Thyroid gland (tissue), 4 donors: ENCODE results near the gene AQP2. TPM values are rescaled to one million over a fixed set of nuclear protein-coding genes. Genes with fewer than 3 reads are reported as not detected.

ENCODE experiments used
- DNase-seq, 2 donors: peaks; one replicate each; pipeline ENCODE4 v3.0.0-alpha.2; 2019
- H3K27ac ChIP-seq, 3 donors: fragments of 200-600 bp; sonication (generic); 1 replicate in 2 of 3; 2 replicates in 1 of 3; pipeline ENCODE4 v1.5.1; 2016 to 2019; ENCODE audit warnings: mild to moderate bottlenecking in 1 of 3, moderate library complexity in 1 of 3
- H3K27me3 ChIP-seq: fragments of 200-600 bp; sonication (generic); one replicate; pipeline ENCODE4 v1.5.1; 2019
- H3K36me3 ChIP-seq, 2 donors: fragments of 200-600 bp; sonication (generic); one replicate each; pipeline ENCODE4 v1.5.1; 2016 to 2019
- H3K4me1 ChIP-seq, 2 donors: fragments of 200-600 bp; sonication (generic); one replicate each; pipeline ENCODE4 v1.5.1; 2017 to 2019
- H3K4me3 ChIP-seq, 3 donors: fragments of 200-600 bp; sonication (generic); replicated peaks in 1 of 3; 1 replicate in 2 of 3; 2 replicates in 1 of 3; pipeline ENCODE4 v1.5.1; 2016; ENCODE audit warnings: mild to moderate bottlenecking in 1 of 3
- H3K9me3 ChIP-seq: fragments of 200-600 bp; sonication (generic); one replicate; pipeline ENCODE4 v1.5.1; 2017
- POLR2A ChIP-seq, 2 donors: fragments of 450-650 bp; IDR thresholded peaks; one replicate each; pipeline ENCODE4 v1.6.1; 2017; ENCODE audit warnings: antibody characterized with exemption in 2 of 2, mild to moderate bottlenecking in 2 of 2, moderate library complexity in 1 of 2
- WGBS, 2 donors: methylation state at CpG; one replicate each; pipeline ENCODE4 v1.1.5; 2017; 5-methylcytosine and 5-hydroxymethylcytosine counted together
- intact Hi-C: fragments of 100-400 bp; cut with DNase I; formaldehyde crosslinking; loops from one replicate; pipeline ENCODE4 v1.15.1; 2023
- total RNA-seq, 4 donors: library from RNA; depleted of rRNA; stranded (reverse); fragments of >200 nt; gene quantifications; one replicate each; pipeline ENCODE4 v1.2.3, GENCODE V29; 2016
- TF ChIP-seq, protein P1 (sequence below), 6 experiments: fragments of 200-600 bp in 3 of 6; fragments of 450-650 bp in 3 of 6; sonication (generic) in 3 of 6; IDR thresholded peaks; one replicate each; pipeline ENCODE4 v1.5.1; 2016 to 2019; ENCODE audit warnings: antibody characterized with exemption in 6 of 6, mild to moderate bottlenecking in 2 of 6, inconsistent platforms in 1 of 6, moderate library complexity in 1 of 6

Gene AQP2
- total RNA-seq, 4 donors from 2014 or later: 0.67 TPM; not detected in 3

DNA sequence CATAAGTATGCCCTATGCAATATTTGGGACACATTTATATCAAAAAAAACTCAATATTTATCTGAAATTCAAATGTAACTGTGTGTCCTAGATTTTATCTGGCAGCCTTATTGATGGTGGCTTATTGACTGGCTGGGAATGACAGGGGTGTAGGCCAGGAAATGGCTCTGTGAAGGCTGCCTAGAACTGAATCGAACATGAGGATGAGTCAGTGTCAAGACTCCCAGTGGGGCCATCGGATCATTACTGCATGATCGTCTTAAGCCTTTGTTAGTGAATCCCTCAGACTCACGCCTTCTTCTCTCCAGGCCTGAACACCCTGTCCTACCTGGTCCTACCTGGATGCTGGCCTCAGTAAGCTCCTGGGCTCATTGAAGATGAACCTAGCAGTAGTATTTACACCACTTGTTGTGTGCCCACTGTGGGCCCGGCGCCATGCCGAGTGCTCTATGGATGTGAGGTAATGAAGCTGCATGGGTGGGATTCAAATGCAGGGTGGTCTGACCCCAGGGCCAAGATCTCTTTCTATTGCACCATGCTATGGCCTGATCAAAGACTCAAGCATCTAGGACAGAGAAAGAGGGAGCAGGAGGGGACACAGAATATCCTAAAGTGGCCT is 25.8 kb upstream of the AQP2 start:
- DNase-seq: no peak
- no peaks in the 10 kb centered on the region for H3K27me3 ChIP-seq
- intact Hi-C loops: no loop called here
- H3K4me1 ChIP-seq: no peaks in the 10 kb centered on the region
- 82 to 90% methylated on average over 7 of the region's 7 CpGs for WGBS, 2 donors
- no peak overlapping the region for H3K4me3 ChIP-seq
- H3K36me3 ChIP-seq: no peaks in the 10 kb centered on the region
- no peaks in the 10 kb centered on the region for H3K9me3 ChIP-seq
- no peak overlapping the region for H3K27ac ChIP-seq
- TF ChIP-seq, protein P1, sequence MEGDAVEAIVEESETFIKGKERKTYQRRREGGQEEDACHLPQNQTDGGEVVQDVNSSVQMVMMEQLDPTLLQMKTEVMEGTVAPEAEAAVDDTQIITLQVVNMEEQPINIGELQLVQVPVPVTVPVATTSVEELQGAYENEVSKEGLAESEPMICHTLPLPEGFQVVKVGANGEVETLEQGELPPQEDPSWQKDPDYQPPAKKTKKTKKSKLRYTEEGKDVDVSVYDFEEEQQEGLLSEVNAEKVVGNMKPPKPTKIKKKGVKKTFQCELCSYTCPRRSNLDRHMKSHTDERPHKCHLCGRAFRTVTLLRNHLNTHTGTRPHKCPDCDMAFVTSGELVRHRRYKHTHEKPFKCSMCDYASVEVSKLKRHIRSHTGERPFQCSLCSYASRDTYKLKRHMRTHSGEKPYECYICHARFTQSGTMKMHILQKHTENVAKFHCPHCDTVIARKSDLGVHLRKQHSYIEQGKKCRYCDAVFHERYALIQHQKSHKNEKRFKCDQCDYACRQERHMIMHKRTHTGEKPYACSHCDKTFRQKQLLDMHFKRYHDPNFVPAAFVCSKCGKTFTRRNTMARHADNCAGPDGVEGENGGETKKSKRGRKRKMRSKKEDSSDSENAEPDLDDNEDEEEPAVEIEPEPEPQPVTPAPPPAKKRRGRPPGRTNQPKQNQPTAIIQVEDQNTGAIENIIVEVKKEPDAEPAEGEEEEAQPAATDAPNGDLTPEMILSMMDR (IDR thresholded peaks at IDR 0.05): no peak
- no peak for TF ChIP-seq POLR2A (IDR thresholded peaks at IDR 0.05)

DNA sequence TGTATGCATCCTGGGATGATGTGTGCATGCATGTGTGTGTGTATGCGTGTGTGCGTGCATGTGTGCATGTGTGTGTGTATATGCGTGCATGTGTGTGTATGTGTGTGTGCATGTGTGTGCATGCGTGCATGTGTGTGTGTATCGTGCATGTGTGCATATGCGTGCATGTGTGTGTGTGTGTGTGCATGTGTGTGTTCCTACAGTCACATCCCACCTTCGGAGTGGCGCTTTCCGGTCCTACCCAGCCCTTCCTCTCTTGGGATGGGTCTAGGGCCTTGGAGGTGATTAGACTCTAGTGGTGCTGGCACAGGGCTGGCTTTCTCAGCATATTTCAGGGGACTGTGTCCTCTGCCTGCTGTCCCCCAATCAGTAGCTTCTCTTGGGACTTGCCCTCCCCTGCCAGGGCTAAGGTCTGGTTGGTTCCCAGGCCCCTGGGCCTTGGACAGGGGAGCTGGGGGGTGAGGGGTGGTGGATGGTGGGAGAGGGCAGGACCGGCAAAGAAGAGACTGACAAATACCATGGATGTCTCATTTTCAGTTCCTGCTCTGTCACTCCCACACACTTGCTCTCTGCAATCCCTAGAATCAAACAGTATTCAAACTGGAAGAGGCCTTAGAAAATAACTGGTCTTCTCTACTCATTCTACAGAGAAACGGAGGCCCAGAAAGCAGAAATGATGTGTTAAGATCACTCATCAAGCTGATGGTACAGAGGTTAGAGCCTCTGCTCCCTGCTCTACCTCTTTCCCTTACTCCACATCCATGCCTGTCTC is 24.9 kb upstream of the AQP2 start:
- Histone ChIP-seq H3K36me3 (no peaks in the 10 kb centered on the region), H3K27me3 (no peaks in the 10 kb centered on the region), H3K4me3 (no peak overlapping the region), H3K9me3 (no peaks in the 10 kb centered on the region), H3K27ac (no peak overlapping the region), H3K4me1 (no peaks in the 10 kb centered on the region)
- DNase-seq: no peak
- WGBS, 2 donors: 93 to 96% methylated on average over 11 of the region's 11 CpGs
- intact Hi-C loops: no loop called here
- no peak for TF ChIP-seq POLR2A (IDR thresholded peaks at IDR 0.05)
- TF ChIP-seq, protein P1 (IDR thresholded peaks at IDR 0.05): no peak

DNA sequence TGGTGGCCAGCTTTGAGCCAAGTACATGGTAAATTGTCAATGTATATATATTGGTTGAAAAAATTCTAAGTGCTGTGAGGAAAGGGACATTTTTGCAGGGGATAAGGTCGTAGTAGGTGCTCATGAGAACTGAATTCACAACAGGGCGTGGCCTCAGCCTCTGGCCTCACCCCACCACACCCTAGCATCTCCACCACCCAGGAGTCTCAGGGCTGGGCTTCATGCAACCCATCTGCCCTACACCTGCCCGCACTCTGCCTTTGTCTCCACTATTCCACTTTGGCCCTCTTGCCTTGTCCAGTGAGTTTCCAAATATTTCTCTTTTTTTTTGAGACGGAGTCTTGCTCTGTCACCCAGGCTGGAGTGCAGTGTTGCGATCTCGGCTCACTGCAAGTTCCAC is 22.1 kb upstream of the AQP2 start:
- Histone ChIP-seq H3K4me3 (no peak overlapping the region), H3K4me1 (no peaks in the 10 kb centered on the region), H3K27me3 (no peaks in the 10 kb centered on the region), H3K27ac (no peak overlapping the region), H3K9me3 (no peaks in the 10 kb centered on the region), H3K36me3 (no peaks in the 10 kb centered on the region)
- TF ChIP-seq, protein P1 (IDR thresholded peaks at IDR 0.05): no peak
- no peak for TF ChIP-seq POLR2A (IDR thresholded peaks at IDR 0.05)
- 95% methylated on average over 6 of the region's 6 CpGs for WGBS, 2 donors
- intact Hi-C loops: no loop called here
- no peak for DNase-seq

DNA sequence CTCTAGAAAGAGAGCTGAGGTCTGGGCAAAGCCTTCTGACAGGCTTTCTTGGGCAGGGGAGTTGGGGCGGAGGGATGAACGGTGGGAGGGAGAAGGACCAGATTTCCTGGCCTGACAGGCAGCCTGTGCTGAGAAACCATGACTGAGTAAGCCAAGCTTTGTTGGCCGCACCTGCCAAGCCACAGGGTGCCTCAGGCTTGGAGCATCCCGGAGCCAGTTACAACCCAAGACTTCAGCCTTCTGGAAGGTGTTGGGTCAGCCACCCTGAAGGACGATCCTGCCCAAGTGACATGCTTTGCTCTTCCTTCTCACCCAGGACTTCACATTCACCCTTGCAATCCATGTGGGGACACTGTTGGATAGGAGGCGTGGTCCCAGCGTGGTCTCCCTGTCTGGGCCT is 21.0 kb upstream of the AQP2 start:
- Histone ChIP-seq H3K36me3 (no peaks in the 10 kb centered on the region), H3K4me1 (no peaks in the 10 kb centered on the region), H3K4me3 (no peak overlapping the region), H3K9me3 (no peaks in the 10 kb centered on the region), H3K27ac (no peak overlapping the region), H3K27me3 (no peaks in the 10 kb centered on the region)
- TF ChIP-seq POLR2A (IDR thresholded peaks at IDR 0.05): no peak
- TF ChIP-seq, protein P1 (IDR thresholded peaks at IDR 0.05): no peak
- intact Hi-C loops: no loop called here
- no peak for DNase-seq
- 59 to 70% methylated on average over 5 to 7 of the region's 7 CpGs for WGBS, 2 donors
